Stimulated activated CD8-positive, alpha-beta memory T cell treated with anti-CD3 and anti-CD28 coated beads, Interleukin-15, amount 100 ng/mL, for 1 hour (primary cell): ENCODE measurements around the gene RPS6KA5.
"Not testable (repeated sequence)": the region's sequence is repeated elsewhere in the genome, so short reads cannot be mapped to it uniquely, and the experiment has no call there.

Source experiments
- DNase-seq: peaks from one replicate; pipeline ENCODE4 v3.0.0-alpha.2; 2020; ENCODE audit warnings: low read depth

The RPS6KA5 gene

GRCh38 chr14:91065266-91065665 lies 4.8 kb upstream of the RPS6KA5 start:
- no peak for DNase-seq

GRCh38 chr14:91063119-91063518 lies 2.7 kb upstream of the RPS6KA5 start:
- DNase-seq, result no peak

GRCh38 chr14:91062600-91062999 lies 2.2 kb upstream of the RPS6KA5 start:
- no peak for DNase-seq

- no peak for DNase-seq
Measured at GRCh38 chr14:91061056-91061887, 831 bp upstream of the RPS6KA5 start.

- no peak for DNase-seq
Measured at GRCh38 chr14:91059576-91060350, 678 bp downstream of the RPS6KA5 start.

- no peak for DNase-seq
Measured at GRCh38 chr14:91058042-91058581, 2.3 kb downstream of the RPS6KA5 start.

GRCh38 chr14:91056361-91056760 lies 4.1 kb downstream of the RPS6KA5 start:
- no peak for DNase-seq

- DNase-seq, result no peak
Measured at GRCh38 chr14:91055016-91055415, 5.4 kb downstream of the RPS6KA5 start.

- no peak for DNase-seq
Measured at GRCh38 chr14:91048676-91049075, 11.8 kb downstream of the RPS6KA5 start.

- no peak for DNase-seq
Measured at GRCh38 chr14:91048265-91048664, 12.2 kb downstream of the RPS6KA5 start.

GRCh38 chr14:91047174-91047753 lies 13.2 kb downstream of the RPS6KA5 start:
- DNase-seq, result no peak

- DNase-seq, result no peak
Measured at GRCh38 chr14:91046488-91047072, 13.9 kb downstream of the RPS6KA5 start.

GRCh38 chr14:91041450-91041849 lies 19.0 kb downstream of the RPS6KA5 start:
- DNase-seq, result no peak

GRCh38 chr14:91040545-91040944 lies 19.9 kb downstream of the RPS6KA5 start:
- DNase-seq, result no peak

GRCh38 chr14:91038439-91038838 lies 22.0 kb downstream of the RPS6KA5 start:
- DNase-seq, result no peak

GRCh38 chr14:91036741-91037469 lies 23.5 kb downstream of the RPS6KA5 start:
- no peak for DNase-seq

- no peak for DNase-seq
Measured at GRCh38 chr14:91035855-91036254, 24.6 kb downstream of the RPS6KA5 start.

GRCh38 chr14:91034379-91034778 lies 26.1 kb downstream of the RPS6KA5 start:
- not testable (repeated sequence) for DNase-seq

GRCh38 chr14:91032248-91032647 lies 28.2 kb downstream of the RPS6KA5 start:
- no peak for DNase-seq

- no peak for DNase-seq
Measured at GRCh38 chr14:91031666-91032065, 28.8 kb downstream of the RPS6KA5 start.

GRCh38 chr14:91029456-91030217 lies 30.8 kb downstream of the RPS6KA5 start:
- no peak for DNase-seq
